Right ventricle myocardium superior (tissue), 1 donor: Measurements from ENCODE around the gene FAM111A. TPM values are rescaled to one million over a fixed set of nuclear protein-coding genes. Genes with fewer than 3 reads are reported as not detected.

ENCODE experiments used
- ATAC-seq: fragments of 200-7000 bp; cut with Tn5 transposase; one replicate; pipeline ENCODE4 v1.9.1; 2020; ENCODE audit warnings: mild to moderate bottlenecking; ENCODE audit not compliant: poor library complexity
- DNase-seq: peaks from one replicate; pipeline ENCODE4 v3.0.0-alpha.2; 2020
- intact Hi-C: fragments of 100-400 bp; cut with DNase I; formaldehyde crosslinking; loops from one replicate; pipeline ENCODE4 v1.11.2; 2022
- total RNA-seq: library from RNA; stranded (reverse); fragmentation: NEBNext Ultra II Directional; extraction: Animal tissue kit (Norgen Biotek cat#: 25700); gene quantifications from one replicate; pipeline ENCODE4 v1.2.1, GENCODE V29; 2021
- donor health status: DM: no; HTN: yes; CAD: no; lungs with severe emphysema.

The FAM111A gene
- total RNA-seq, 1 donor from 2014 or later = 8.8 TPM

DNA sequence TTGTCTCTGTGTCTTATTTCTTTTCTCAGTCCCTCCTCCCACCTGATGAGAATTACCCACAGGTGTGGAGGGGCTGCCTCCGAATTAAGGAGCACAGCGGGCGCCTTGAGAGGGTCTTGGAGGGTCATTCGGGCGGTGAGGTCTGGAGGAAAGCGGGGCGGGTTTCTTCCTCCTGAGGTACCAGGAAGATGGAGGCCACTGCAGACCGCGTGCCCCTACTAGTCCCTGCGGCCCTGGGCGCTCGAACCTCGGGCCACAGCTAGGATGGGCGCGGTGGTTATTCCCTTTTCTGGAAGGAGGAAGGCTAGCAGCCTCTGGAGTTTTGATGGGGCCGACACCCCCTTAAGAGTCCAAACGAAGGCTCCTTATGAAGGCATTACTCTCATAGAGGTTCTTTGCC, 5.5 kb upstream of the FAM111A start:
- ATAC-seq = no peak
- DNase-seq = no peak
- intact Hi-C loops = no loop called here

DNA sequence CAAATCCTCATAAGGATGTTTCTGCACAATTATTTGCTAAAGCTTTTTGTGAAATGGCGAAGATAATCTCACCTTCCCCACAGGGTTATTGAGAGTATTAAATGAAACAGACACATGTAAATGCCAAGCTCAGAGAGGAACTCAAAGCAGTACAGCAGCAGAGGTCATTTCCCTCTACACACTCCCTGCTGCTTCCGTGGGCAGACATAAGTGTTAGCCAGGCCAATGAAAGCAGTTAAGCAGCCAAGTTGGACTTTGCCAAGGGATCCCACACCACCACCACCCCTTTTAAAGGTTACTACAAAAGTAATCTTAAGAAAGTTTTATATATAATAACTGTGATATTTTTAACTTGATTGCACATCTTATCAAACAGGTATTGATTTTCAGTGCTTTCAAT, 4.0 kb upstream of the FAM111A start:
- no peak for DNase-seq
- ATAC-seq = no peak
- intact Hi-C loops = no loop called here

DNA sequence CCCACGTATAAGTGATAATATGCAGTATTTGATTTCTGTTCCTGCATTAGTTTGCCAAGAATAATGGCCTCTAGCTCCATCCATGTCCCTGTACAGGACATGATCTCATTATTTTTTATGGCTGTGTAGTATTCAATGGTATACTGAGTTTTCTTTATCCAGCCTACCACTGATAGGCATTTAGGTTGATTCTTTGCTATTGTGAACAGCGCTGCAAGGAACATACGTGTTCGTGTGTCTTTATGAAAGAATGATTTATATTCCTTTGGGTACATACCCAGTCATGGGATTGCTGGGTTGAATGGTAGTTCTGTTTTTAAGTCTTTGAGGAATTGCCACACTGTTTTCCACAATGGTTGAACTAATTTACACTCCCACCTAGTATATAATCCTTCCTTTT, 1.5 kb upstream of the FAM111A start:
- intact Hi-C loops = no loop called here
- no peak for ATAC-seq
- DNase-seq = no peak

DNA sequence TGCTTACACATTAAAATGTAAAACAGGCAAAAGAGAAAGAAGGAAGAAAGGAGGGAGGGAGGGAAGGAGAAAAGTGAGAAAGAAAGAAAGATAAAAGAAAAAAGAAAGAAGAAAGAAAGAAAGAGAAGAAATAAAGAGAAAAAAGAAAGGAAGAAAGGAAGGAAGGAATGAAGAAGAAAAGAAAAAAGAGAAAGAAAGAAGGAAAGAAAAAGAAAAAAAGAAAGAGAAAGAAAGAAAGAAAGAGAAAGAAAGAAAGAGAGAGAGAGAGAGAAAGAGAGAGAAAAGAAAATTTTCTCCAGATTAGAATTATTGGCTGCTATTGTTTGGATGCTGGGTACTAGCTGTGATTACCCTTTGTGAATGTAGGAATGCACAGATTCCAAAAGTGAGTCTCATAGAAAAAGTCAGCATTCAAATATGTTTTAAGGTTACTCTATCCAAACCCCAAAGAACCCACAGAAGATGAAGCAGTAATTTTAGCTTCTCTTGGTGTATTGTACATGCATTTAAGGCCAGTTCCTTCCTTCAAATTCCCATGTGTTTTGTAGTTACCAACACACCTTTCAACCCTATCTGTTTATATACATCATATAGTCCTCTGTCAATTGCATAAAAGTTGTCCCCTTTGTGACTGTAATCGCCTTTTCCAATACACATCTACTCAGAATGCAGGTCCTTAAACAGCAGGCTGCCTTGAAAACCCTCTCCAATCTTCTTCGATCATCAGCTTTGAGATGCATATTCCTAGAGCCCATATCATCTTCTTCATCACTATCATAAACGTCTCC, 789 bp upstream of the FAM111A start:
- ATAC-seq (no peak), DNase-seq (no peak)
- intact Hi-C loops = no loop called here

DNA sequence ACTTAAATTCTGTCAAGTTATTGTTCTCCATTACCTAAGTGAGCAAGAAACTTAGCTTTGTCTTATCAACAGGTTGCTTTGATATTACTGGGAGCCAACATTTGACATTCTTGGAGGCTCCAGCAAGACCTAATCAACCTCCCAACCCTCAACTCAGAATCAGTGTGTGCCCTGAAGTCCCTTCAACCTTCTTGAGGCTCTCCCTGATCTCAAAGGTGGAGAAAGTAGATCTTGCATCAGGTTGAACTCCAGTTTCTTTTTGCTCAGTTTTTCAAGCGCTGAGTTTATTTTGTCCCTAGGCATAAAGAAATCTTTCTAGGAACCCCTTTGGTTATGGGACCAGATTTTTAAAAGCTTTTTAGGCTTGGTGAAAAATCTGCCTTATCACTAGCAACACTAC, 1.4 kb downstream of the FAM111A start:
- intact Hi-C loops = no loop called here
- no peak for ATAC-seq
- DNase-seq = no peak

DNA sequence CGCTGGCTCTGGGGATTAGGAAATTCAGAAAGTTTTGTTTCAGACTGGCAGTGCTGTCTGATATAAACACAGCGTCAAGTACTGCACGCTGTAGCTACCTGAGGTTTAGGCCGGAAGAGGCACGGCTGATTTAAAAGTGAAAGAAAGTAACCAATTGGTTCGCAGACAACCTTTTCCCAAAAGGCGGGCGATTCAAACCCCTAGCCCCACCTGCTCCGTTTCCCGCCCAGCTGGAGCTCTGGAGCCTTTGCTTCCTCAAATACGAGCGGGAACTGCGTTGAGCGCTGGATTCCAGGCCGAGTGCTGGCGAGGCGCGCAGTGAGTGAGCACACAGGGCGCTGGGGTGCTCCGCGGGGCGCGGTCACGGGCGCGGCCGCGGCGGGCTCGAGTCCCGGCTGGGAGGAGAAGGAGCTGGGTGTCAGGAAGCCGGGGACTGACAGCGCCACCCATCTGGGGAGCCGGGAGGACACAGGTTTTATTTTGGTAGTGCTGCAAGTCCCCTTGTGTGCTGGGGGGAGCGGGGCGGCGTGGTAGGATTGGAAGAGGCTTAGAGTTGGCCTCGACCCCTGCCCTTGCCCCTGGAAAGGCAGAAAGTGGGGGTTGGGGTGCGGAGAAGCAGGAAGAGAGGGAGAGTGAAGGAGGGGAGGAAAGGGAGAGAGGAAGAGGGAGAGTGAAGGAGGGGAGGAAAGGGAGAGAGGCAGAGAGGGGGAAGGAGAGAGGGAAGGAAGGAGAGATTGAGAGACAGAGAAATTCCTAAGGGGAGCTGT, 2.1 kb downstream of the FAM111A start:
- intact Hi-C loops = no loop called here
- ATAC-seq (peak; percentile 75), DNase-seq (peak; percentile 82)

DNA sequence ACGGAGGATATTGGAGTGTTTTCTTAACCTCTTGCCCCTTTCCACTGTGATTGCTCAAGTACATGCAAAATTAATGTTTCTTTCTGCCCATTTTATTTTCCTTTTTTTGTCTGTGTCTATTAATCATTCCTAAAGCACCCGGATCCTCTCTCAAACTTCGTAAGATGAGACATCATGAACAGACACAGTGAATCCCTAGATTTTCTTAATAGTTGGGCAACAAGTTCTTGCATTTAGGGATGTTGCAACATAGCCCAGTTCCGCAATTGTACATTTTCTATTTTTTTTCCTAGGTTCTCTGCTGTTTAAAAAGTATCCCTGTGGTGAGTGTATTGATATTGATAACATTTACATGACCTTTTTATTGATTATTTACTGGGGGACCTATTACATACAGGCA, 2.9 kb downstream of the FAM111A start:
- intact Hi-C loops = no loop called here
- ATAC-seq (no peak), DNase-seq (no peak)

DNA sequence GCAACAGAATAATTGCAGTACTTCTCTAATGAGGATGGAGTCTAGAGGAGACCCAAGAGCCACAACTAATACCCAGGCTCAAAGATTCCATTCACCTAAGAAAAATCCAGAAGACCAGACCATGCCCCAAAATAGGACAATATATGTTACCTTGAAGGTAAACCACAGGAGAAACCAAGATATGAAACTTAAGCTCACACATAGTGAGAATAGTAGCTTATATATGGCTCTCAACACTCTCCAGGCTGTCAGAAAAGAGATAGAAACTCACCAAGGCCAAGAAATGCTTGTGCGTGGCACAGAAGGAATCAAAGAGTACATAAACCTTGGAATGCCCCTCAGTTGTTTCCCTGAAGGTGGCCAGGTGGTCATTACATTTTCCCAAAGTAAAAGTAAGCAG, 9.1 kb downstream of the FAM111A start:
- ATAC-seq = no peak
- intact Hi-C loops = no loop called here
- DNase-seq = no peak

DNA sequence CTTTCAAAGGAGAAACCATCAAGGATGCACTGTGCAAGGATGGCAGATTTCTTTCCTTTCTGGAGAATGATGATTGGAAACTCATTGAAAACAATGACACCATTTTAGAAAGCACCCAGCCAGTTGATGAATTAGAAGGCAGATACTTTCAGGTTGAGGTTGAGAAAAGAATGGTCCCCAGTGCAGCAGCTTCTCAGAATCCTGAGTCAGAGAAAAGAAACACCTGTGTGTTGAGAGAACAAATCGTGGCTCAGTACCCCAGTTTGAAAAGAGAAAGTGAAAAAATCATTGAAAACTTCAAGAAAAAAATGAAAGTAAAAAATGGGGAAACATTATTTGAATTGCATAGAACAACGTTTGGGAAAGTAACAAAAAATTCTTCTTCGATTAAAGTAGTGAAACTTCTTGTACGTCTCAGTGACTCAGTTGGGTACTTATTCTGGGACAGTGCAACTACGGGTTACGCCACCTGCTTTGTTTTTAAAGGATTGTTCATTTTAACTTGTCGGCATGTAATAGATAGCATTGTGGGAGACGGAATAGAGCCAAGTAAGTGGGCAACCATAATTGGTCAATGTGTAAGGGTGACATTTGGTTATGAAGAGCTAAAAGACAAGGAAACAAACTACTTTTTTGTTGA, 9.8 kb downstream of the FAM111A start:
- DNase-seq (no peak), ATAC-seq (no peak)
- intact Hi-C loops = no loop called here

DNA sequence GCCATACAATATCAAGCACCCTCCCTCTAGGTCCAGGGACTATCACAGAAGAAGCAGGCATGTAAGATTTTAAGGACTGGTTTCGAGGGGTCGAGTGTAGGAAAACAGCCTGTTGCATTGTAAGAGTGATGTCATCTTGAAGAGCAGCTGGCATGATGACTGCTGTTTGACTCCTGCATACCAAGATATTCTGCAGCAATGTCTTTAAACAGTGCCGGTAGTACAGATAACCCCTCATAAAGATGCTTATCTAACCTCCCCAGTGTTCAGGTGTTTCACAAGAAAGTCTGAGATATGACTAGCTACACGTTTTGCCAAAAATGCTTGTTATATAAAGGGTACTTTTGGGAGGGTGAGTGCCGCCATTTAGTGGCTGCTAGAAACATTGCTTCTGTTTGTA, 12.0 kb downstream of the FAM111A start:
- intact Hi-C loops = no loop called here
- DNase-seq (no peak), ATAC-seq (no peak)

DNA sequence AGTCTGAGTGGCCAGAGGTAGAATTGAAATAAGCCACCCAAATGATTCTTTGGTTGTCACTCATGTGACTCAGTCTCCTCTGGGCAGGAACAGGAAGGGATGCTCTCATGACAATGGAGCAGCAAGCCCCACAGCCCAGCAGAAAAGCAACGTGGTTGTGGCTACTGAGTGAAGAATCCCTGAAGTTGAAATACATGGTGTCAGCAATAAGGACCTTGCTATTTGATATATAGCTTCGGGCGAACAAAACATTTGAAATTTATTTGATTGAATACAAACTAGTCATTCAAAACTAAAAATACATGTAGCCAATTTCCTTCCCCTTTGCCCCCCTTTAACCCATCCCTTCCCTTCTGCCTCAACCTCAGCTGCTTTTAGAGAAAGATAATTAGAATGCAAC, 14.8 kb downstream of the FAM111A start:
- DNase-seq (no peak), ATAC-seq (no peak)
- intact Hi-C loops = no loop called here

DNA sequence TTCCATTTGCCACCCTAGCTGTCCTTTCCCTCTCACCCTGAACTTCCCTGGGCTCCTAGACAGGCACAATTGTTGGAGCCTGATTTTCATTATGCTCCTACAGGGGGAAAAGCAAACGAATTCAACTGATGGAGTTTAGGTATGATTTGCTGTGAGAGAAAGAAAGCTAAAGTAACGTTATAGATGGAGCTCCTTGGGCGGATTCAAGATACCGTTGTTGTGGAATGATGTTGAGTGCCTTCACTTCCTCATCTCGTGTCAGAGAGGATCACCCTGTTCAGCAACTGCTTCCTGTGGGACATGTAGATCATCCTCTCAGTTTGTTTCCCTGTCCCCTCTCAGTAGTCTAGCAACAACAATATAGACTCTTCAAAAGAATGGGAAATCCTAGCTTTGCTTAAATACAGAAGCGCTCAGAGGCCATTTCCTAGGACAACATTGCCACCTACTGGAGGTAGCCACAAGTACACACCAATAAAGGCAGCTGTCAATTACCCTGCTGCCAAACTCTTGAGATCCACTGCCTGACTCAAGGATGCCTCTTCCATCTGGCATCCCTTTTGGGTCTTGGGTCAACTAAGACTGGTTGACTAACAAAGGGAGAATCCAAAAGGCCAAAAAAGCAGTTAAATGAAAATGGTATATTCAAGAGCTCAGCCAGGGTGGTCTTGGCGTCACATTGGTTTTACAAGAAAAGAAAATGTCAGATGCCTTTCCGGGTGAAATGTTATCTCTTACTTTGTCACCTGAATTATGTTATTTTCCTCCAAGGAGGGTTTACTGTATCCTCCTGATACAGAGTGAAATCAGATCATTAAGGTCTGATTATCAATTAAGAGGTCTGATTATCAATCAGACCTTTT, 15.8 kb downstream of the FAM111A start:
- peak; percentile 91 for ATAC-seq
- intact Hi-C loops = no loop called here
- no peak for DNase-seq

DNA sequence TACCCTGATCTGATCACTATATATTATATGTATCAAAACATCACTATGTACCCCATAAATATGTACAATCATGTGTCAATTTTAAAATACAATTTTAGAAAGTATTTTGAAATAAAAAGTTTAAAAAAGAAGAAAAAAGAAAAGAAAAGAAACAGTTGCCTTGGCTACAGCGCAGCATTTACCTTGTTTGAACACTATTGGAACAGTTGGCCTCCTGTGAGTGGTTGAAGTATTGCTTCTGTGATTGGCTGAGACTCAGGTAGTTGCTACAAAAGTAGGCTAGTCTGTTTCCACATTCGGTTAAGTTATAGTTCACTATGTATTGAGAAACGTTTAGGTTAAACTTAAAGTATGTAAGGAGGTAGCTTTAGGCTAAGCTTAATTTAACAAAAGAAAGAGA, 21.4 kb downstream of the FAM111A start:
- intact Hi-C loops = no loop called here
- ATAC-seq (no peak), DNase-seq (no peak)

DNA sequence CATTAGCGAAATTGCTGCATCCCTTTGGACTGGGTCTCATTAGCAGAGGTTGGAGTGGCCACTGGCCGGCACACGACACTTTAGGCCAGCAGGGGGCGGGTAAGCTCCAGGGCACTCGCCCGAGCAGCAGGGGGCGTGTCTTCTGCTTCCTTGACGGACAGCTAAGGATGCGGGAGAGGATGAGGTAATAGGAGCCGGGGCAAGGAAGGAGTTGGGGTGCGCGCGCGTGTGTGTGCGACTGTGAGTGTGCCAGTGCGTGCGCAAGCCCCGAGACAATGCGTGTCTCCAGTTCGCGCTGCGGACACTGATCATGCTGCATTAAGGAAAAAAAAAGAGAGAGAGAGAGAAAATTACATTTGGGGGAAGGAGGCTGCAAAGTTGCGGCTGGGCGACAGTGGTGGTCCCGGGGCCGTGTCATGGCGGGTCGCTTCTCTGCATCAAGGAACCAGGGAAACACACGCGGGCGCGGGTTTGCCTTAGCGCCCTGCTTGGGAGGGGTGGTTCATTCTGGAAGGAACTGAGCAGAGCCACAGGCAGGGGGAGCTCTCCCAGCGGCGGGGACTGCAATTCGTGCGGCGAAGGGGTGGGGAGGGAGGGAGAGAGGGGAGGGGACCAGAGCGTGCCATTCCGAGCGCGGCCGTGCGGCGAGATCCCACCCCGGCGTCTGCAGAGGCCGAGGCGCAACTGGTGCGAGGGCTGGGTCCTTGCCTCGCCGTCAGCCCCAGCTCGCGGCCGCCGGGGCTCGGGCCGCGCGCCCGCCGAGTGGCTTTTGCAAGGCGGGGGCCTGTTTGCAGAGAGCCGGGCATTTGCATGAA, 29.1 kb downstream of the FAM111A start, which contains the start of gene DTX4:
TSS of gene DTX4 (plus strand) at position 625 of the 815 bp plus-strand sequence. CDS start 464 bp downstream, outside the sequence.
- ATAC-seq (peak; percentile 97), DNase-seq (peak; percentile 95)
- intact Hi-C loops = loop anchor here (2.0 to 10.0 kb wide), 2 partner anchors 37 to 113 kb away; no protein-coding TSS in a partner anchor

DNA sequence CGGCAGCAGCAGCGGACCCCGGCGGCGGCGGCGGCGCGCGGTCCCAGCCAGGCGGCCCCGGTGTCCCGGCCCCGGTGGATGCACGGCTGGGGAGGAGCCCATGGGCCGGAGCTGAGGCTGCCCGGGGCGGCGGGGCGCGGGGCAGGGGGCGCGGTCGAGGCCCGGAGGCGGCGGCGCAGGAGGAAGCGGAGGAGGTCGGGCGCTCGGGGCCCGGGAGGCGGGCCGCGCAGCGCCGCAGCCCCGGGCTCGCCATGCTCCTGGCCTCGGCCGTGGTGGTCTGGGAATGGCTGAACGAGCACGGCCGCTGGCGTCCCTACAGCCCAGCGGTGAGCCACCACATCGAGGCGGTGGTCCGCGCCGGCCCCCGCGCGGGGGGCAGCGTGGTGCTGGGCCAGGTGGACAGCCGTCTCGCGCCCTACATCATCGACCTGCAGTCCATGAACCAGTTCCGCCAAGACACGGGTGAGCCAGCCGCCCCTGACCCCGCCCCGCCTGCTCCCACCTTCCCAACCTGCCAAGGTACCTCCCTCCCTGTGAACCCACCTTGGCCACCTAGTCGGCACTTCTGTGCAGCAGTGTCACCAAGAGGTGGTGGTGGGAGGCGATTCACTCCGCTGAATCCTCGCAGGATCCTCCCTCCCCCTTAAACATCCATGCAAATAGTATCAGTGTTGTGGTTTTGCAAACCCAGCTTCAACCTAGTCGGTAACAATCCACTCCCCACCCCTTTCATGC, 29.9 kb downstream of the FAM111A start:
- intact Hi-C loops = loop anchor here (2.0 to 10.0 kb wide), 2 partner anchors 36 to 112 kb away; no protein-coding TSS in a partner anchor
- peak; percentile 14 for ATAC-seq
- DNase-seq = no peak

DNA sequence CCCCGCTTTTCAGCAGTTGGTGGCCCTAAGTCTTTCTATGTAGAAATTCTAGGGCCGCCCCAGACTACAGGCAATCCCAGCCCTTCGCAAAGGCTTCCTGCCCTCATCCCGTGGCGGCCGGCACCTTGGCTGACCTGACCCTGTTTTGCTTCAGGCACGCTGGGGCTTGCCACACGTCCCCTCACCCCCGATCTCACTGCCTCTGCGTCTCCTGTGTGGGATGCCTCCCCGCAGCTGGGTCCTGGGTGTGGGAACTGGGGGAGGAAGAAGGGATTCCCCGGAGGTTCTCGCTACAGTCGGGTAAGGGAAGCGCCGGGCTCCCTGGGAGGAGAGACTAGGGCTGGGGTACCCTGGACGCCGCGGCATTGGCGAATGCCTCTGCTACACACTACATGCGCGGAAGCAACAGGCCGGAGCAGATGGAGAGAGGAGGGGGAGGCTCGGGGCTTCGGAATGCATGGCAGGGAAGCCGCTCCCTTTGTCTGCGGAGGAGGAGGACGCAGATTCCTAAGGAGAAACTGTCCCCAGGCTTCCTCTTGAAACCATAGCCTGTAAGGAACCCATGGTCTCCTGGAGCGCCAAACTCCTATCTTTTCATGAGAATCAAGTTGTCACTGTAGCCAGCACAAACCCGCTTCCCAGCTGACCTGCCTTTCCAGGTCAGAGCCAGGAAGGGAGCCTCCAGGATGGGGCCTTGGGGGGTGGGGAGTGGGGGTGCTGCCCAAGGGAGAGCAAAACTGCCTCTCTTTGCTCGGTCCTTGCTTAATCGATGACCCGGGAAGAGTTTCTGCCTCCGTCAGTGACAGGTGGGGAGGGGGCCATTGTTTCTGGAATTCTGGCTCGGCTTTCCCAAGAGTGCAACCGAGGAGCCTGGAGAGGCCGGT, 30.7 kb downstream of the FAM111A start:
- intact Hi-C loops = loop anchor here (2.0 to 10.0 kb wide), 2 partner anchors 35 to 111 kb away; no protein-coding TSS in a partner anchor
- peak; percentile 61 for DNase-seq
- peak; percentile 20 for ATAC-seq
